ENCODE results near the gene TFDP2. TPM values are rescaled to one million over a fixed set of nuclear protein-coding genes. Genes with fewer than 3 reads are reported as not detected.
"Not testable (repeated sequence)": the region's sequence is repeated elsewhere in the genome, so short reads cannot be mapped to it uniquely, and the experiment has no call there.

TFDP2 gene
- total RNA-seq, 3 donors from 2014 or later (not counting 1 experiment from before 2014, with no cell fraction given) = 134 to 154 (median 142) TPM

GRCh38 chr3:141913150-141913811 is 236.1 kb downstream of the TFDP2 start:
- DNase-seq = peak in 1 of 2 donors; percentile 79
- peak overlapping the region in 1 of 2 donors; percentile 25 for H3K27ac Mint-ChIP-seq
- no peak overlapping the region for H3K27ac ChIP-seq (ENCODE audit: low read length)

GRCh38 chr3:141909986-141910385 is 239.4 kb downstream of the TFDP2 start:
- DNase-seq; H3K4me3 ChIP-seq (ENCODE audit: low read length); H3K27ac ChIP-seq (ENCODE audit: low read length); H3K4me1 Mint-ChIP-seq; H3K27me3 Mint-ChIP-seq (ENCODE audit: low read depth in 2 of 2); H3K9me3 Mint-ChIP-seq; H3K4me1 ChIP-seq (ENCODE audit: control insufficient read depth, insufficient read depth, low read length); H3K27me3 ChIP-seq (ENCODE audit: control insufficient read depth, insufficient read depth, low read length); H3K4me3 Mint-ChIP-seq; H3K9me3 ChIP-seq (ENCODE audit: control insufficient read depth, insufficient read depth, low read length); ATAC-seq: not testable (repeated sequence)
- intact Hi-C loops (cut with micrococcal nuclease) = loop anchor here (5.0 kb wide), 2 partner anchors 33 to 333 kb away; partner anchors contain the start of gene ATP1B3
- peak overlapping the region in 1 of 2 donors; percentile 10 for H3K27ac Mint-ChIP-seq
- WGBS (ENCODE audit: insufficient coverage) = 100% methylated on average over 3 of the region's 4 CpGs
- peaks cover 16% of the 10 kb centered on the region for H3K36me3 Mint-ChIP-seq
- H3K36me3 ChIP-seq (ENCODE audit: control insufficient read depth, insufficient read depth, low read length) = peaks cover 20% of the 10 kb centered on the region

More at GRCh38 chr3:141913150-141913811, 236.1 kb downstream of the TFDP2 start:
- intact Hi-C loops (cut with micrococcal nuclease) = loop anchor here (1.0 to 5.0 kb wide), 5 partner anchors 36 to 453 kb away; partner anchors contain the start of genes ATP1B3 and RNF7
- H3K36me3 Mint-ChIP-seq = peaks cover 13% of the 10 kb centered on the region
- no peaks in the 10 kb centered on the region for H3K27me3 Mint-ChIP-seq (ENCODE audit: low read depth in 2 of 2)
- Histone ChIP-seq H3K27me3 (ENCODE audit: control insufficient read depth, insufficient read depth, low read length) (no peaks in the 10 kb centered on the region), H3K9me3 (ENCODE audit: control insufficient read depth, insufficient read depth, low read length) (no peaks in the 10 kb centered on the region), H3K36me3 (ENCODE audit: control insufficient read depth, insufficient read depth, low read length) (peaks cover 19% of the 10 kb centered on the region), H3K4me1 (ENCODE audit: control insufficient read depth, insufficient read depth, low read length) (no peaks in the 10 kb centered on the region), H3K4me3 (ENCODE audit: low read length) (no peak overlapping the region)
- 25% methylated on average over 1 of the region's 1 CpG for WGBS (ENCODE audit: insufficient coverage)
- peaks cover 6% of the 10 kb centered on the region in 2 donors for H3K4me1 Mint-ChIP-seq
- ATAC-seq = peak; percentile 82 to 96 (median 91)
- H3K9me3 Mint-ChIP-seq = peaks cover 0 to 3% of the 10 kb centered on the region in 2 donors
- no peak overlapping the region for H3K4me3 Mint-ChIP-seq
- TF ChIP-seq, protein P1, sequence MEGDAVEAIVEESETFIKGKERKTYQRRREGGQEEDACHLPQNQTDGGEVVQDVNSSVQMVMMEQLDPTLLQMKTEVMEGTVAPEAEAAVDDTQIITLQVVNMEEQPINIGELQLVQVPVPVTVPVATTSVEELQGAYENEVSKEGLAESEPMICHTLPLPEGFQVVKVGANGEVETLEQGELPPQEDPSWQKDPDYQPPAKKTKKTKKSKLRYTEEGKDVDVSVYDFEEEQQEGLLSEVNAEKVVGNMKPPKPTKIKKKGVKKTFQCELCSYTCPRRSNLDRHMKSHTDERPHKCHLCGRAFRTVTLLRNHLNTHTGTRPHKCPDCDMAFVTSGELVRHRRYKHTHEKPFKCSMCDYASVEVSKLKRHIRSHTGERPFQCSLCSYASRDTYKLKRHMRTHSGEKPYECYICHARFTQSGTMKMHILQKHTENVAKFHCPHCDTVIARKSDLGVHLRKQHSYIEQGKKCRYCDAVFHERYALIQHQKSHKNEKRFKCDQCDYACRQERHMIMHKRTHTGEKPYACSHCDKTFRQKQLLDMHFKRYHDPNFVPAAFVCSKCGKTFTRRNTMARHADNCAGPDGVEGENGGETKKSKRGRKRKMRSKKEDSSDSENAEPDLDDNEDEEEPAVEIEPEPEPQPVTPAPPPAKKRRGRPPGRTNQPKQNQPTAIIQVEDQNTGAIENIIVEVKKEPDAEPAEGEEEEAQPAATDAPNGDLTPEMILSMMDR (IDR thresholded peaks at IDR 0.05) = peak; percentile 80

- no peaks in the 10 kb centered on the region for H3K27me3 Mint-ChIP-seq (ENCODE audit: low read depth in 2 of 2)
- intact Hi-C loops (cut with micrococcal nuclease) = no loop called here
- H3K4me3 Mint-ChIP-seq = no peak overlapping the region
- peak overlapping the region in 1 of 2 donors; percentile 8 for H3K27ac Mint-ChIP-seq
- no peak overlapping the region for H3K4me3 ChIP-seq (ENCODE audit: low read length)
- H3K9me3 Mint-ChIP-seq = peaks cover 0 to 3% of the 10 kb centered on the region in 2 donors
- no peaks in the 10 kb centered on the region for H3K9me3 ChIP-seq (ENCODE audit: control insufficient read depth, insufficient read depth, low read length)
- ATAC-seq (no peak), DNase-seq (no peak)
- TF ChIP-seq, protein P1 (IDR thresholded peaks at IDR 0.05) = no peak
- H3K36me3 ChIP-seq (ENCODE audit: control insufficient read depth, insufficient read depth, low read length) = peaks cover 16% of the 10 kb centered on the region
- H3K27me3 ChIP-seq (ENCODE audit: control insufficient read depth, insufficient read depth, low read length) = no peaks in the 10 kb centered on the region
- H3K27ac ChIP-seq (ENCODE audit: low read length) = no peak overlapping the region
- H3K36me3 Mint-ChIP-seq = peaks cover 16% of the 10 kb centered on the region
- peaks cover 6 to 11% of the 10 kb centered on the region in 2 donors for H3K4me1 Mint-ChIP-seq
- no peaks in the 10 kb centered on the region for H3K4me1 ChIP-seq (ENCODE audit: control insufficient read depth, insufficient read depth, low read length)
Measured at GRCh38 chr3:141909408-141909807, 239.9 kb downstream of the TFDP2 start.

GRCh38 chr3:141905129-141905528 is 244.2 kb downstream of the TFDP2 start:
- H3K27me3 Mint-ChIP-seq (ENCODE audit: low read depth in 2 of 2) = no peaks in the 10 kb centered on the region
- H3K36me3 Mint-ChIP-seq = peaks cover 16% of the 10 kb centered on the region
- H3K27ac ChIP-seq (ENCODE audit: low read length) = no peak overlapping the region
- H3K4me1 ChIP-seq (ENCODE audit: control insufficient read depth, insufficient read depth, low read length) = no peaks in the 10 kb centered on the region
- peaks cover 12% of the 10 kb centered on the region for H3K36me3 ChIP-seq (ENCODE audit: control insufficient read depth, insufficient read depth, low read length)
- H3K9me3 Mint-ChIP-seq = no peaks in the 10 kb centered on the region
- intact Hi-C loops (cut with micrococcal nuclease) = no loop called here
- H3K4me3 Mint-ChIP-seq = no peak overlapping the region
- WGBS (ENCODE audit: insufficient coverage) = 80% methylated on average over 2 of the region's 2 CpGs
- ATAC-seq (no peak), DNase-seq (no peak)
- peak overlapping the region in 1 of 2 donors; percentile 67 for H3K27ac Mint-ChIP-seq
- no peak overlapping the region for H3K4me3 ChIP-seq (ENCODE audit: low read length)
- TF ChIP-seq, protein P1 (IDR thresholded peaks at IDR 0.05) = no peak
- peaks cover 5 to 14% of the 10 kb centered on the region in 2 donors for H3K4me1 Mint-ChIP-seq
- H3K27me3 ChIP-seq (ENCODE audit: control insufficient read depth, insufficient read depth, low read length) = no peaks in the 10 kb centered on the region
- H3K9me3 ChIP-seq (ENCODE audit: control insufficient read depth, insufficient read depth, low read length) = peaks cover 1% of the 10 kb centered on the region
